GM19463 (cell line): Measurements from ENCODE around the gene OR1M1.
"Not testable (repeated sequence)": the region's sequence is repeated elsewhere in the genome, so short reads cannot be mapped to it uniquely, and the experiment has no call there.

Experiments
- ATAC-seq: cut with Tn5 transposase; IDR thresholded peaks from one replicate; pipeline ENCODE4 v1.9.1; 2021; ENCODE audit warnings: mild to moderate bottlenecking, moderate library complexity; ENCODE audit not compliant: unreplicated experiment

Gene OR1M1

GRCh38 chr19:9086761-9087160 is at the start of gene OR1M1:
Gene OR1M1, plus strand, starts transcription at chr19:9087061. Its CDS starts 6,184 bp downstream, at chr19:9093245.
- no peak for ATAC-seq

DNA sequence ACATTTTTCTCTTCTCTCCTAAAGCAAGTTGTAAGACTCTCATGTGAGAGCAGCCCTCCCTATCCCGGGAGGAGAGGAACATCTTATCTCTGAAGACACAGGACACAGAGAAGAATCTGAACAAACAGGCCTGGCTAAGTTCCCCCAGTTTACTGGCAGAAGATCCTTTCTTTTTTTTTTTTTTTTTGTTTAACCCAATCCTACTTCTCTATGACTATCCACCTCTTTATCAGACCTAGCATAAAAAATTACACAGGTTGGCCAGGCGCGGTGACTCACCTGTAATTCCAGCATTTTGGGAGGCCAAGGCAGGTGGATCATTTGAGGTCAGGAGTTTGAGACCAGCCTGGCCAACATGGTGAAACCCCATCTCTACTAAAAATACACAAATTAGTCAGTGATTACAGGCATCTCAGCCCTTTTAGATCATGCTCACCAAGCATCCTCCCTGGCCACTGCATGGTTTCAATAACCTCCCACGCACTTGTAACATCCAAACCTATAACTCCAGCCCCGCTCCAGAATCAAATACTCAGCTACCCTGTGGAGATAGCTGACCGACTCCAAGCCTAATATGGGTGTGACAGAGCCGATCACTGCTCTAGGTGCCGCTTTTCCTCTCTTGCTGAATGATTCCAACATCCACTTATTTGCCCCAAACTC is 49.3 kb upstream of the OR1M1 start:
- no peak for ATAC-seq

- no peak for ATAC-seq
These were observed 47.1 kb upstream of the OR1M1 start for GRCh38 chr19:9039728-9040127.

- no peak for ATAC-seq
These were observed 46.7 kb upstream of the OR1M1 start for GRCh38 chr19:9040131-9040530.

DNA sequence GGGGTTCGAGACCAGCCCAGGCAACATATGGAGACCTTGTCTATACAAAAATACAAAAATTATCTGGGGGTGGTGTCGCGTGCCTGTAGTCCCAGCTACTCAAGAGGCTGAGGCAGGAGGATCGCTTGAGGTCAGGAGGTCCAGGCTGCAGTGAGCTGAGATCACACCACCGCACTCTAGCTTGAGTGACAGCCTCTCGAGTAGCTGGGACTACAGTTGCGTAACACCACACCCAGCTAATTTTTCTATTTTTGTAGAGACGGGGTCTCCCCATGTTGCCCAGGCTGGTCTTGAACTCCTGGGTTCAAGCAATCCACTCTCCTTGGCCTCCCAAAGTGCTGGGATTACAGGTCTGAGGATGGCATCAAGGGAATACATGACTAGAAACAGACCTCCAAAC is 45.8 kb upstream of the OR1M1 start:
- no peak for ATAC-seq

GRCh38 chr19:9043524-9043923 is 43.3 kb upstream of the OR1M1 start:
- no peak for ATAC-seq

- ATAC-seq: no peak
These were observed 42.4 kb upstream of the OR1M1 start for GRCh38 chr19:9044449-9044848.

DNA sequence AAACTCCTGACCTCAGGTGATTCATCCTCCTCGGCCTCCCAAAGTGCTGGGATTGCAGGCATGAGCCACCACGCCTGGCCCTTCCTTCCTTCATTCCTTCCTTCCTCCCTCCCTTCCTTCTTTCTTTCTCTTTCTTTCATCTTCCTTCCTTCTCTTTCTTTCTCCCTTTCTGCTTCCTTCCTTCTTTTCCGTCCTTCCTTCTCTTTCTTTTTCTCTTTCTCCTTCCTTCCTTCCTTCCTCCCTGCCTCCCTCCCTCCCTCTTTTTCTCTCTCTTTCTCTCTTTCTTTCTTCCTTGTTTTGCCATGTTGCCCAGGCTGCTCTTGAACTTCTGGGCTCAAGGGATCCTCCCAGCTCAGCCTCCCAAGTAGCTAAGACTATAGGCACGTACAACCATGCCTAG is 40.2 kb upstream of the OR1M1 start:
- no peak for ATAC-seq

GRCh38 chr19:9052894-9053293 is 34.0 kb upstream of the OR1M1 start:
- no peak for ATAC-seq

- not testable (repeated sequence) for ATAC-seq
These were observed 33.2 kb upstream of the OR1M1 start for GRCh38 chr19:9053674-9054073.

GRCh38 chr19:9054207-9054606 is 32.7 kb upstream of the OR1M1 start:
- ATAC-seq: no peak

DNA sequence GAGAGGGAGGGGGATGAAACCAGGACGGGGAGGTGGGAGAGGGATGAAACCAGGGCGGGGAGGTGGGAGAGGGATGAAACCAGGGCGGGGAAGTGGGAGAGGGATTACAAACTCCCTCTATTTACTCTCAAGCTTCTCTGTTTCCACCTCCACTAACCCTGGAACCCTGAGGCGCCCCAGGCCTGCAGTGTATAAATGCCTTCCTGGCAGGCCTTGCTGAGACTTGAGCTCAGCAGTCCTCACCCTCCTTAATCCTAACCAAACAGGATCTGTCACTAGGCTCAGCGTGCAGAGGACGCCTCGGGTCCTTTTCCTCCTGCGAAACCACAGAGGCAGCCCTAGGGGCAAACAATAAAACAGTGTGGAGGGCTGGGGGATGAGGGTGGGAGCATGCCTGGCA is 32.1 kb upstream of the OR1M1 start:
- no peak for ATAC-seq

DNA sequence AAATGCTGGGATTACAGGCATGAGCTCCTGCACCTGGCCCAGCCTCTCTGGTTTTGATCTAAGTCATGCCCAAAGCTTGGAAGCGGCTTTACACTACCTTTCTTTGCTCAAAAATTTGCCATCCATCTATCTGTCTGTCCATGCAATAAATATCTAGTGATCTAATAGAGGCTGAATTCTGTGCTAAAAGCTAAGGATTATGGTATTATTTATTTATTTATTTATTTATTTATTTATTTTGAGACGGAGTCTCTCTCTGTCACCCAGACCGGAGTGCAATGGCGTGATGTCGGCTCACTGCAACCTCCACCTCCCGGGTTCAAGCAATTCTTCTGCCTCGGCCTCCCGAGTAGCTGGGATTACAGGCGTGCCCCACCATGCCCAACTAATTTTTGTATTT is 30.7 kb upstream of the OR1M1 start:
- ATAC-seq: not testable (repeated sequence)

DNA sequence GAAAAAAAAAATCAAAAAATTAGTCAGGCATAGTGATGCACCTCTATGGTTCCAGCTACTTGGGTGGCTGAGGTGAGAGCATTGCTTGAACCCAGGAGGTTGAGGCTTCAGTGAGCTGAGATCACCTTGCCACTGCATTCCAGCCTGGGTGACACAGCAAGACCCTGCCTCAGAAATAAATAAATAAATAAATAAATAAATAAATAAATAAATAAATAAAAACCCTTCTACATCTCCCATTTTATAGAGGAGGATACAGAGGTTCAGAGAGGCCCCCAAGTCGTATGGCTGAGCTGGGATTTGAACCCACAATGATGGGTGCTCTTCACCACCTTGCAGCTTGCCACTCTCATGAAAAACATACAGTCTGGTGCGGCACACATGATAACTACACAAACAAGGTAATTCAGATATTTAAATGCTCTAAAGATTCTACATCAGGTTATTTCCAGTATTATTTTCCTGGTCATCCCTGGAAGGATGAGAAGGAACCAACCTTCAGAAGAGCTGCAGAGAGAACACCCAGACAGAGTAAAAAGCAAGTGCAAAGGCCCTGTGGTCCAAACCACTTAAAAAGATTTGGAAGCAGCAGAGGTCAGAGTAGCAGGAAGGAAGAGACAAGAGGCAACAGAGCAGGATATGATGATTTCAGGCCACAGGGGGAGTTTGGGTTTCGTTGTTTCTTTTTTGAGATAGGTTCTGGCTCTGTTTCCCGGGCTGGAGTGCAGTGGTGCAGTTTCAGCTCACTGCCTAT is 29.2 kb upstream of the OR1M1 start:
- no peak for ATAC-seq

- ATAC-seq: no peak
These were observed 27.8 kb upstream of the OR1M1 start for GRCh38 chr19:9058905-9059667.

DNA sequence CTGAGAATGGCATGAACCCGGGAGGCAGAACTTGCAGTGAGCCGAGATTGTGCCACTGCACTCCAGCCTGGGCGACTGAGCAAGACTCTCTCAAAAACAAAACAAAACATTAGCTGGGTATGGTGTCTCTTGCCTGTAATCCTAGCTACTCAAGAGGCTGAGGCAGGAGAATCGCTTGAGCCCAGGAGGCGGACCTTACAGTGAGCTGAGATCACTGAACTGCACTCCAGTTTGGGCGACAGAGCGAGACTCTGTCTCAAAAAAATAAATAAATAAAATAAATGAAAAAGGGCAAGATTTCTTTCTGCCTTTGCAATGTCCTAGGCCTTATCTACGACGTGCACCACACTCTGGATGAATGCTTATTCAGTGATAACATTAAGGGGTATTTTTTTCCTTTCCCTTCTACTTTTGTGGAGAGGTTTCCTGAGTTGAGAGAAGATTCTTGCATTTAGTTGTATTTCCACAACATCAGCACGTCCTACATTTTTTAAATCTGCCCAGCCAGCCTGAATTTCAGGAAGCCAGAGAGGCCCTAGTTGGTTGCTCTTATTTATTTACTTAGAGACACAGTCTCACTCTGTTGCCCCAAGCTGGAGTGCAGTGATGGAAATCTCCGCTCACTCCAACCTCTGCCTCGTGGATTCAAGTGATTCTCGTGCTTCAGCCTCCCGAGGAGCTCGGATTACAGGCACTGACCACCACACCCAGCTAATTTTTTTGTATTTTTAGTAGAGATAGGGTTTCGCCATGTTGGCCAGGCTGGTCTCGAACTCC is 26.1 kb upstream of the OR1M1 start:
- no peak for ATAC-seq

GRCh38 chr19:9061879-9062278 is 25.0 kb upstream of the OR1M1 start:
- no peak for ATAC-seq

- no peak for ATAC-seq
These were observed 21.3 kb upstream of the OR1M1 start for GRCh38 chr19:9065457-9066014.

DNA sequence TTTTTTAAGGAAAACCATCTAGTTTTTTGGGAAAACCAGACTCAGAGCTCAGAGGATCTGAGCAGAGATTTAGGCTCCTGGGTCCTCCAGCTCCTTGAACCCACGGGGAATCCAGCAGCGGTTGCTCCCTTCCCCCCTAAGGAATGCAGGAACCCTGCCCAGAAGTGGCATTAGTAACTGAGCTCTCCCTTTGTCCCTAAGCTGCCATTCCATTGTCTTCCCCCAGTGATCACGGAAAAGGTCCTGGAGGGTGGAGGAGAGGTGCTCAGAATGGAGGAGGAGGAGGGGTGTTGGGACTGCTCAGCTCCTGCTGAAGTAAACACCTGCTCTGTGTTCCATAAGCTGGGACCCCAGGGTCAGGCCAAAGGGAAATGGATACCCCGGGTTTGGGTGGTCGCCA is 16.8 kb upstream of the OR1M1 start:
- ATAC-seq: no peak

- ATAC-seq: not testable (repeated sequence)
These were observed 15.1 kb upstream of the OR1M1 start for GRCh38 chr19:9071720-9072119.

GRCh38 chr19:9073806-9074205 is 13.1 kb upstream of the OR1M1 start:
- no peak for ATAC-seq
